Measurements from ENCODE around the gene SUDS3.

SUDS3 gene

DNA sequence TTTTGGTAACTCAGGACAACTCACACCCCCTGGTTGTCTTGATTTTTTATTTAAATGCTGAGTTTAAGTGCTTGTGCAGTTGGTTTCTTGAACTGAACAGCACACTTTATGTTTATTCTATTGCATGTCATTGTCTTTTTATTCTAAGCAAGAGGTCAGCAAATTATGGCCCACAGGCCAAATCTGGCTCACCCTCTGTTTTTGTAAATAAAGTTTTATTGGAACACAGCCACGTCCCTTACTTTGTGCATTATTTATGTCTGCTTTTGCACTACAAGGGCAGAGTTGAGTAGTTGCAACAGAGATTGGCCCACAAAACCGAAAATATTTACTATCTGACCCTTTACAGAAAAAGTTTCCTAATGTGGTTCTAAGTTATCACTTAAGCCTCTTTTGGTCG is 52.3 kb downstream of the SUDS3 start:
- Mint-ChIP-seq H3K27ac (no peak overlapping the region), H3K27me3 (no peaks in the 10 kb centered on the region), H3K4me3 (no peak overlapping the region), H3K9me3 (peaks cover 4% of the 10 kb centered on the region), H3K4me1 (peaks cover 5% of the 10 kb centered on the region), H3K36me3 (no peaks in the 10 kb centered on the region)
- CTCF ChIA-PET: no interaction called here
- DNase-seq: no peak

DNA sequence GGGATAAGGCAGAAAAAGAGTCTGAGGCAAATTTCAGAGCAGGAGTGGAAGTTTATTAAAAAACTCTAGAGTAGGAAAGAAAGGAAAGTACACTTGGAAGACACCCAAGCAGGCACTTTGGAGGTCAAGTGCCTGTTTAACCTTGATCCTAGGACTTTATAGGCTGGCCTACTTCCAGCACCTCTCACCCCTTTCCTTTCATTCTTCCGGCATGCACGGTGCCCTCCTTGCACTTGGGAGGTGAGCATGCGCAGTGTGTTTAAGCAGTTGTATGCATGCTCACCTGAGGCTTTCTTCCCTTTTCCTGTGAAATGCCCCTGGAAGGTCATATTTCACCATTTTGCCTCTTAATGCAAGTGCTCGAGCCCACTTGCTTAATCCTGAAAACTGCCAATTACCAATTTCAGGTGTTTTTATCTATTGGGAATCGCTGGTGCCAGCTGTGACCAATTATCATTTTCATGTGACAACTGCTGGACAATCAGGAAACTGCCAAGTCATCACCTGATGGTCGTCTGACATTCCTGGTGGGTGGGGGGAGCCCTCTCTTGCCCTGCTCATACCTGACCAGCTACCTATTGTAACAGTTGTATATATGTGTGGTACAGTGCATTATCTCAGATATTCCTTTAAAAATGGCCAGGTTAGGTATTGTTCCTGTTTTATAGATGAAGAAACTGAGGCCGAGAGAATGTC is 53.5 kb downstream of the SUDS3 start:
- peaks cover 4% of the 10 kb centered on the region for H3K9me3 Mint-ChIP-seq
- no peak for DNase-seq
- H3K27me3 Mint-ChIP-seq: no peaks in the 10 kb centered on the region
- H3K36me3 Mint-ChIP-seq: no peaks in the 10 kb centered on the region
- CTCF ChIA-PET: no interaction called here
- no peak overlapping the region for H3K27ac Mint-ChIP-seq
- no peak overlapping the region for H3K4me3 Mint-ChIP-seq
- peaks cover 5% of the 10 kb centered on the region for H3K4me1 Mint-ChIP-seq

DNA sequence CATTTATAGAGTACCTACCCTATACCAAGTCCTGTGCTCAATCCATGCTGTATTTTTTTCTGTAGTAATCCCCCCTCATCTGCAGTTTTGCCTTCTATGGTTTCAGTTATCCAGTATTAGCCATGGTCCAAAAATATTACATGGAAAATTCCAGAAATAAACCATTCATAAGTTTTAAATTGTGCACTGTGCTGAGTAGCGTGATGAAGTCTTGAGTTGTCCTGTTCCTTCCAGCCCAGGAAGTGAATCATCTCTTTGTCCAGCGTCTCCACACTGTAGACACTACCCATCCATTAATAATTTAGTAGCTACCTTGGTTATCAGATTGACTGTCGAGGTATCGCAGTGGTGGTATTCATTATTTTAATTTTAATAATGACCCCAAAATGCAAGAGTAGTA is 54.2 kb downstream of the SUDS3 start:
- peaks cover 7% of the 10 kb centered on the region for H3K9me3 Mint-ChIP-seq
- H3K27me3 Mint-ChIP-seq: no peaks in the 10 kb centered on the region
- no peak overlapping the region for H3K4me3 Mint-ChIP-seq
- no peak overlapping the region for H3K27ac Mint-ChIP-seq
- CTCF ChIA-PET: no interaction called here
- H3K4me1 Mint-ChIP-seq: peaks cover under 1% of the 10 kb centered on the region
- no peak for DNase-seq
- no peaks in the 10 kb centered on the region for H3K36me3 Mint-ChIP-seq

DNA sequence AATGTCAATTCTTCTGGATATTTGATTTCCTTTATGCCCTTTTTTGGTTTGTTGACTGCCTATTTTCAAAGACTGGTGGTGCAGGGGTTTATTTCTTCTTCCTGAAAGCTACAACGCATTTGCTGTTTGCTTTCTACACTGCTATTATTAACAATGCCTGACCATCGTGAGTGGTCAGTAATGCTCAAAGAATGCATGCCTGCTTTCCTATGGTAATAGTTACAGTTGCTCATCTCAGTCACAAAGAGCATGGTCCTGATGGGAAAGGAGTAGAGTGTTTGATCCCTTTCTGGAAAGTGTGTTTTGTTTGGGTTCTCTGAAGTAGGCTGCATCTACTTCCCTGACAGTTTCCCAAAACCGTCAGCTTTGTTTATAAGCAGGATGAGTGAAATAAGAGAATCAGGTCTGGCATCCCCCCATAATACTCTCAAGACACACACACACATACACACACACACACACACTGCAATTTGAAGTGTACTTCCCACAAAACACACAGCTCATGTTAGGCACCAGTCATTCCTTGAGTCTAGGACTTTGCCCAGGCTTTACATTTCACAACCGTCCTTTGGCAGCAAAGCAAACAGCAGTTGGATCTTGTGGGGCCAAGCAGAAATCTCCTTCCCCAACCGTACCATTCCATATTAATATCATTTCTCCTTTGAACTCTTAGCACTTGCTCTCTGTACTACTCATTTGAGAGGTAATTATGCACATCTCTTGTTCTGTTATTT is 56.6 kb downstream of the SUDS3 start:
- Mint-ChIP-seq H3K27ac (no peak overlapping the region), H3K4me3 (no peak overlapping the region), H3K27me3 (no peaks in the 10 kb centered on the region), H3K9me3 (peaks cover 9% of the 10 kb centered on the region), H3K4me1 (no peaks in the 10 kb centered on the region), H3K36me3 (no peaks in the 10 kb centered on the region)
- CTCF ChIA-PET: no interaction called here
- DNase-seq: no peak

DNA sequence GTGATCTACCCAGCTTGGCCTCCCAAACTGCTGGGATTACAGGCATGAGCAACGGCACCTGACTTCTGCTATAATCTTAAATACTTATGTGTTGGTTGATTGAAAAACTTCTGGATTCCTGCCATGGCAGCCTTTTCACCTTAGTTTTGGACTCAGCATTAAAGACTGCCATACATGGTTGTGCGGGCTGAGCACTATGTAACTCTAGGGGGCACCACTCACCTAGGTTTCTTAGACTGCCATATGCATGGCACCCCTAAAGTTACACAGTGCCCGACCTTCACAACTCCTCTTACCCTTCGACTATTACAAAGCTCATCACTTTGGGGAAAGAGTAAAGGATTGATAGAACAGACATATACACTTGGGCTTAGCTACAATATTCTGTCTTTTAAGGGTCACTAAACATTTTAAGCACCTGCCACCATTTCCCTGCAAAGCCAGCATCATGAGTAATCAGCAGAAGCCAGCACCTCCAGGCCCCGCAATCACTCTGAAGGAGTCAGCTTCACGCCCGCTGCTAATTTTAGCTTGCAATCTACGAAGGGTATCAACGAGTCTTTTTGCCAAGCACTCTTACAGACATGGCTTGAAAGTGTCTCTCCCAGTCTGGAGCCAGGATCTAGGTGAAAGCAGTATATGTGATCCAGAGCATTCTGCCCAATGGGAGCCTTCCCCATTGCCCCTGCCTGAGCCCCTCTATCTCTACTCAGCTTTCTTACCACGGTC is 59.8 kb downstream of the SUDS3 start:
- no peak for DNase-seq
- H3K9me3 Mint-ChIP-seq: peaks cover 9% of the 10 kb centered on the region
- no peaks in the 10 kb centered on the region for H3K27me3 Mint-ChIP-seq
- H3K36me3 Mint-ChIP-seq: no peaks in the 10 kb centered on the region
- no peak overlapping the region for H3K27ac Mint-ChIP-seq
- H3K4me3 Mint-ChIP-seq: no peak overlapping the region
- H3K4me1 Mint-ChIP-seq: no peaks in the 10 kb centered on the region
- CTCF ChIA-PET: interaction anchor here (1.8 kb wide), 1 partner anchor 24 kb away, joined by 4 read pairs; no protein-coding TSS in a partner anchor

DNA sequence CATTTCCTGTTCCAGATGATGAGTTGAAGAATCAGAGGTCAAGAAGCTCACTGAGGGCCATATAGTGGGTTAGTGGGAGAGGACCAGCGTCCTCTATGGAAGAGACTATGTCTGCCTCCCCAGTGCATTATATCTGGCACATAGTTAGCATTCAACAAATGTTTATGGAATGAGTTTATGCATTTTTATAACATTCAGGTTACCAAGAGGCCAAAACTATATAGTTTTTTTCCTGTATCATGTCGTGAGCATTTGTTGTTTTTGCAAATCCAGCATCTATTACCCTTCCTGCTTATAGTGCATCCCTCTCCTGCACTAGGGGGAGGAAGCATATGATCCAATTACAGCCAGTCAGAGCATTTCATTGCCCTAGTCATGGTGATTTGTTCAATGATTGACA is 60.6 kb downstream of the SUDS3 start:
- Mint-ChIP-seq H3K36me3 (no peaks in the 10 kb centered on the region), H3K9me3 (peaks cover 9% of the 10 kb centered on the region), H3K4me3 (no peak overlapping the region), H3K27me3 (no peaks in the 10 kb centered on the region), H3K4me1 (no peaks in the 10 kb centered on the region), H3K27ac (no peak overlapping the region)
- CTCF ChIA-PET: no interaction called here
- no peak for DNase-seq

DNA sequence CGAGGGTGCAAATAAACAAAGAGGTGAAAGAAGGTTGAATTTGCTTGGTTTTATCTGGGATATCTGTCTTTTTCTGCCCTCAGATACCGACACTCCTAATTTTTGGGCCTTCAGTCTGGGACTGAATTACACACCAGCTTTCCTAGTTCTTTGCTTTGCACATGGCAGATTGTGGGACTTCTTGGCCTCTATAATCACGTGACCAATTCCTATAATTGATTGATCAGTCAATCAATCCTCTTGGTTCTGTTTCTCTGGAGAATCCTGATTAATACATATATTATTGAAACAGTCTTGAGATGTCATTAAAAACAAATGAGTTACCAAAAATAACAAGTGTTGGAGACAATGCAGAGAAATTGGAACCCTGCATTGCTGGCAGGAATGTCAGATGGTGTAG is 62.7 kb downstream of the SUDS3 start:
- Mint-ChIP-seq H3K36me3 (no peaks in the 10 kb centered on the region), H3K27ac (no peak overlapping the region)

DNA sequence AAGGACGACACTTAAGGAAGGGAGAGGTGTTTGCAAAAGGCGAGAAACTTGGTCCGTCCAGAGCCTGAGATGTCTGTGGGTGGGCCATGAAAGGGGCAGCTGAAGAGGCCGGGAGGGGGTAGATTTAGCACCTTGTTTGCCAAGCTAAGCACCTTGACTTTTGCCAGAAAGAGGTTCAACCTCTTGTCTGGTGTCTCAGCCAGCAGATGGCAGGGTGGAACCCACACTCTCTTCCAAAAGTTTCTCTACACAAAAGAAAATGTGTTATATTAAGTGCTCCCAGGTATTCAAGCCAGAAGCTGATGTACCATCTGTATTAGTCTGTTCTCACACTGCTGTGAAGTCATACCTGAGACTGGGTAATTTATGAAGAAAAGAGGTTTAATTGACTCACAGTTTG is 69.9 kb downstream of the SUDS3 start:
- H3K27me3 Mint-ChIP-seq: no peaks in the 10 kb centered on the region
- H3K4me1 Mint-ChIP-seq: no peaks in the 10 kb centered on the region
- no peak for DNase-seq
- H3K4me3 Mint-ChIP-seq: no peak overlapping the region
- CTCF ChIA-PET: no interaction called here
- no peaks in the 10 kb centered on the region for H3K36me3 Mint-ChIP-seq
- no peak overlapping the region for H3K27ac Mint-ChIP-seq
- H3K9me3 Mint-ChIP-seq: no peaks in the 10 kb centered on the region

More for the DNA sequence above, 62.7 kb downstream of the SUDS3 start:
- no peak for DNase-seq
- Mint-ChIP-seq H3K9me3 (peaks cover 5% of the 10 kb centered on the region), H3K4me3 (no peak overlapping the region), H3K4me1 (no peaks in the 10 kb centered on the region), H3K27me3 (no peaks in the 10 kb centered on the region)
- CTCF ChIA-PET: no interaction called here

DNA sequence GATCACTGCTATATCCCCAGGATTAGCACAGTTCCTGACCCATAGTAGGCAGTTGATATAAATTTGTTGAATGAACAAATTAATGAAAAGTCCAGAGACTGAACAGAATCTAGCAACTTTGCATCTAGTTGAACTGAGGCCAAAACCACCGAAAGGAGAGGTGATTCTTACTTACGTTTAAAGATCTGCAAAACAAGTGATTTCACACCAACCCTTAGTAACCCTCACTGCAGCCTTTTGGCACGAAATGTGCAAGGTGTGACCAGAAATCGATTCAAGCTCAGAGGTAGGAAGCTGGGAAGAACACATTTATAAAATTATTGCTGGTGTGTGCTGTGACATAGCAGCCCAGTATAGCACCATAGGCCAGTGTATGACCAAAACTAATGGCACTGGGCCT is 70.8 kb downstream of the SUDS3 start:
- H3K36me3 Mint-ChIP-seq: no peaks in the 10 kb centered on the region
- no peak overlapping the region for H3K27ac Mint-ChIP-seq
- no peak overlapping the region for H3K4me3 Mint-ChIP-seq
- no peaks in the 10 kb centered on the region for H3K9me3 Mint-ChIP-seq
- no peak for DNase-seq
- CTCF ChIA-PET: no interaction called here
- no peaks in the 10 kb centered on the region for H3K4me1 Mint-ChIP-seq
- H3K27me3 Mint-ChIP-seq: no peaks in the 10 kb centered on the region

DNA sequence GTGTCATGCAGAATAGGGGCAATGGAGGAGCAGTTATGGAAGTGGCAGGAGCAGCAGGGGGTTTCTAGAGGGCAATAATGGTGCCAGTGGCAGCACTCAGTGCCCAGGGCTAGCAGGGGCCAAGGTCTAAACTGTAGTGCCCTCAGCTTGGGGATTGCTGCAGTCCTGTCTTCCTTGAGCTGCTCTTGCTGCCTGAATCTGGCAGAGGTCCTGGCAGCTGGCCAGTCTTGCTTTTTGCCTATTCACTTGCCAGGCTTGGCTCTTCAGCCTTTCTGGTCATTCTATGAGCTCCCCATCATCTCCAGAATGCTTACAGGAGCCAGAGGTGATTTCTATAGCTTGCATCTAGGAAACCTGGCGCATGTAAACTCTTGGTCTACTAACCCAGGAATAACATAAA is 72.0 kb downstream of the SUDS3 start:
- Mint-ChIP-seq H3K4me1 (no peaks in the 10 kb centered on the region), H3K9me3 (no peaks in the 10 kb centered on the region), H3K27me3 (no peaks in the 10 kb centered on the region), H3K27ac (no peak overlapping the region), H3K4me3 (no peak overlapping the region), H3K36me3 (no peaks in the 10 kb centered on the region)
- no peak for DNase-seq
- CTCF ChIA-PET: no interaction called here

DNA sequence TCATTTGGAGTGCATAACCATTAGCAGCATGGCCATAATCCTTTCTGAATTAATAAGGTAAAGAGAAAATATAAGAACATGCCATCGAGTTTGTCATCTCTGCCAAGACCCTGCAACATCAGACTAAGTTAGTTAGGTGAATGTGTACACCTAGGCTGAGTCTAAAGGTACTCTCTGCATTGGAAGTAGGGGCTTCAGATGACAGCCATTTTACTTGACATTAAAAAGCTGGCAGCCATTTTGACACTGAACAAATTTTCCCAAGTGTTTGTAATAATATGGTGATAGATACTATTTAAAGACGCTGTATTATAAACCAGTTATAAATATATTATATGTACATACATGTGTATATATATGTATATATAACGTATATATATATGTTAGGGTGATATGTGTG is 79.0 kb downstream of the SUDS3 start:
- no peak overlapping the region for H3K4me3 Mint-ChIP-seq
- CTCF ChIA-PET: no interaction called here
- H3K27me3 Mint-ChIP-seq: no peaks in the 10 kb centered on the region
- no peaks in the 10 kb centered on the region for H3K36me3 Mint-ChIP-seq
- no peak overlapping the region for H3K27ac Mint-ChIP-seq
- H3K4me1 Mint-ChIP-seq: no peaks in the 10 kb centered on the region
- no peak for DNase-seq
- H3K9me3 Mint-ChIP-seq: peaks cover 2% of the 10 kb centered on the region

DNA sequence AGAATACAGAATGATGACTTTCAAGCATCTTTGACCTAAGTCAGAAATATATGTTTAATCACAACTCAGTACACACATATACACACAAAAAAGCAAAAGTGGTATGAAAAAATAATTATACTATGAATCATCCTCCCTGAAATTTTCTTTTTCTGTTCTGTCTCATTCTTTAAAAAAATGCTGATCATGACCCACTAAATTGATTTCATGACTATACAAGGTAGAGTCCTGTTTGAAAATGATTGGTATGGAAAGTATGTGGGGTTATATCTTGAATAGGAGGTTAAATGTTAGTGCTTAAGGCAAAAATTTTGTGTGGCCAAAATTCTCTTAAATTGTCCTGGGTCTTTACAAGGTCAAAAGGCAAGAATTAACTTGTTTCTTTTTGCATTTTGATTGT is 80.4 kb downstream of the SUDS3 start:
- Mint-ChIP-seq H3K36me3 (no peaks in the 10 kb centered on the region), H3K9me3 (peaks cover 5% of the 10 kb centered on the region), H3K27me3 (no peaks in the 10 kb centered on the region), H3K4me3 (no peak overlapping the region), H3K27ac (no peak overlapping the region), H3K4me1 (no peaks in the 10 kb centered on the region)
- CTCF ChIA-PET: no interaction called here
- no peak for DNase-seq

DNA sequence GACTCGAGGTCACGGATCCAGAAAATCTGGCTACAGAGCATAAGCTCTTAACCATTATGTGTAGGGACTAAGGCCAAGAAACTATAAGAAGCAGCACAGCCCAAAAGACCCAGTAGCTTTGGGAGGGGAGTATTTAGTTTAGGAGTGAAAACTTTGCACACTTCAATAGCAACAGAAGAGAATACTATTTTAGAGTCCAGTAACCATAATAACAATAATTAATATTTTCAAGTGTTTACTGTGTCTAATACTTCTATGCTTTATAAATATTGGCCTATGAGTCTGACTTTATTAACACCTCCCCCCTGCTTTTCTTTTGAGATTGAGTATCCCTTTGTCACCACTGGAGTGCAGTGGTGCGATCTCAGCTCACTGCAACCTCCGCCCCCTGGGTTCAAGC is 82.8 kb downstream of the SUDS3 start:
- Mint-ChIP-seq H3K4me3 (no peak overlapping the region), H3K27me3 (no peaks in the 10 kb centered on the region), H3K36me3 (no peaks in the 10 kb centered on the region), H3K4me1 (no peaks in the 10 kb centered on the region), H3K27ac (no peak overlapping the region), H3K9me3 (peaks cover 5% of the 10 kb centered on the region)
- CTCF ChIA-PET: no interaction called here
- no peak for DNase-seq

DNA sequence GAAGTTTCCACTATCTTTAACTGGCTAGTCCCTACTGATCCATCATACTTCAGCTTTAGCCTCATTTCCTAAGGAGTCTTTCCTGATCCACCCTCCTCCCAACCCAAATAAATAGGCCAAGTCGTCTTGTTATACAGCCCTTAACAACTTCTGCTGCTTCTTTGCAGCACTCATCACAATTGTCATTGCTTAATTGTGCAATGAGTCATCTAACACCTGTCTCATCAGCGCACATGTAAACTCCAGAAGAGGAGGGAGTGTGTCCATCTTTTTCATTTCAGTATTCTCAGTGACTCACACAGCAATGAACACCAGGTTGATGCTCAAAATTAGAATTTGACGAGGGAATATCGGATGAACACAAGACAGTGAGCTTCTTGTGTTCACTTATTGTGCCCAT is 87.3 kb downstream of the SUDS3 start:
- Mint-ChIP-seq H3K36me3 (no peaks in the 10 kb centered on the region), H3K9me3 (peaks cover 5% of the 10 kb centered on the region), H3K27me3 (no peaks in the 10 kb centered on the region), H3K4me1 (no peaks in the 10 kb centered on the region), H3K4me3 (no peak overlapping the region), H3K27ac (no peak overlapping the region)
- CTCF ChIA-PET: no interaction called here
- no peak for DNase-seq

DNA sequence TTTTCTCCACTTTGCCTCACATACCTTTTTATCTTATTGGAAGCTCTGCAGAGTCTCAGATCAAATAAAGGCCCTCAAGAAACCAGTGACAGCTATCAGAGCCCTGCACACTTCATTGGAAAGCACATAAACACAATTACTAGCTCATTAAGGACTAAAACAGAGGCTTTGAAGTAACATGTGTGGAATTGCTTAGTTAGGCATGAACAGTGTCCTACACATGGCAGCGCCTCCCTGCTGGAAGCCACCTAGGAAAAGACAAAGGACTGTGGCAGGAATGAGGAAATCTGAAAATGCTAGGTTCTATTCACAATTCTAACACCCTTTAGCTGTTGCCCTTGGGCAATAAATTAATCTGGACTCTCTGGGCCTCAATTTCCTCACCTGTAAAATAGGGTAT is 89.4 kb downstream of the SUDS3 start:
- Mint-ChIP-seq H3K36me3 (no peaks in the 10 kb centered on the region), H3K27ac (no peak overlapping the region), H3K27me3 (no peaks in the 10 kb centered on the region), H3K4me3 (no peak overlapping the region), H3K4me1 (no peaks in the 10 kb centered on the region), H3K9me3 (peaks cover 2% of the 10 kb centered on the region)
- no peak for DNase-seq
- CTCF ChIA-PET: no interaction called here

All from activated naive CD4-positive, alpha-beta T cell treated with anti-CD3 and anti-CD28 coated beads, Interleukin-2, amount 10 ng/mL, durations not matched to agents 7 days and 5 days (primary cell).